GM12878 (cell line): ENCODE measurements around the gene SPTLC3.

Source experiments
- BRCA1 ChIP-seq: IDR thresholded peaks from 2 replicates; pipeline ENCODE4 v1.6.1; 2011; ENCODE audit warnings: low read depth, low read length, improper control_type of control experiment
- CTCF ChIP-seq, 3 experiments: IDR thresholded peaks in 2 of 3; conservative IDR thresholded peaks in 1 of 3; 2 replicates each; pipeline ENCODE4 v1.5.1; 2011; ENCODE audit warnings: low read depth in 3 of 3, low read length in 3 of 3, mild to moderate bottlenecking in 3 of 3, control low read depth in 2 of 3, moderate library complexity in 2 of 3, inconsistent platforms in 1 of 3, mixed read lengths in 1 of 3; ENCODE audit not compliant: control insufficient read depth in 2 of 3, insufficient read depth in 1 of 3; ENCODE audit errors: extremely low read depth in 1 of 3
- EP300 ChIP-seq, 2 experiments: fragments of 150-350 bp in 1 of 2; IDR thresholded peaks; 2 replicates each; pipeline ENCODE4 v1.6.1; 2011 to 2012; ENCODE audit warnings: low read depth in 2 of 2, low read length in 2 of 2, borderline replicate concordance in 1 of 2, improper control_type of control experiment in 1 of 2, inconsistent platforms in 1 of 2; ENCODE audit not compliant: control insufficient read depth in 1 of 2
- EZH2 ChIP-seq: IDR thresholded peaks from 2 replicates; pipeline ENCODE4 v1.6.1; 2012; ENCODE audit warnings: low read depth, mild to moderate bottlenecking, control low read depth, inconsistent platforms, low read length, borderline replicate concordance; ENCODE audit not compliant: control insufficient read depth
- MAX ChIP-seq: IDR thresholded peaks from 2 replicates; pipeline ENCODE4 v1.6.1; 2012; ENCODE audit warnings: low read depth, low read length, improper control_type of control experiment
- MXI1 ChIP-seq: fragments of 150-350 bp; IDR thresholded peaks from 2 replicates; pipeline ENCODE4 v1.6.1; 2011; ENCODE audit warnings: low read depth, mild to moderate bottlenecking, inconsistent platforms, low read length, improper control_type of control experiment
- PBX3 ChIP-seq: IDR thresholded peaks from 2 replicates; pipeline ENCODE4 v1.6.1; 2011; ENCODE audit warnings: mild to moderate bottlenecking, low read depth, low read length, moderate library complexity; ENCODE audit not compliant: insufficient replicate concordance
- SP1 ChIP-seq: IDR thresholded peaks from one replicate; pipeline ENCODE4 v1.6.1; 2011; ENCODE audit warnings: low read depth, low read length
- SPI1 ChIP-seq: IDR thresholded peaks from 2 replicates; pipeline ENCODE4 v1.6.1; 2011; ENCODE audit warnings: low read depth, mild to moderate bottlenecking, low read length, moderate library complexity, borderline replicate concordance; ENCODE audit not compliant: insufficient read depth
- TCF3 ChIP-seq: IDR thresholded peaks from 2 replicates; pipeline ENCODE4 v1.6.1; 2012; ENCODE audit warnings: low read depth, mild to moderate bottlenecking, low read length, borderline replicate concordance; ENCODE audit not compliant: insufficient read depth
- USF2 ChIP-seq: IDR thresholded peaks from 2 replicates; pipeline ENCODE4 v1.6.1; 2011; ENCODE audit warnings: low read depth, low read length, improper control_type of control experiment, borderline replicate concordance
- ZBTB33 ChIP-seq: fragments of 450-650 bp; IDR thresholded peaks from 2 replicates; pipeline ENCODE4 v1.6.1; 2017; ENCODE audit warnings: mild to moderate bottlenecking

GRCh38 chr20:13207016-13207415 lies 198.2 kb downstream of the SPTLC3 start:
- TF ChIP-seq EZH2 (no peak), CTCF (IDR thresholded peaks at IDR 0.05 in 2 of 3, conservative IDR thresholded peaks at IDR 0.05 in 1 of 3; ENCODE audit: control insufficient read depth in 2 of 3, extremely low read depth in 1 of 3, insufficient read depth in 1 of 3, low read depth in 3 of 3, low read length in 3 of 3) (no peak), EP300 (IDR thresholded peaks at IDR 0.05; ENCODE audit: borderline replicate concordance in 1 of 2, control insufficient read depth in 1 of 2, low read depth in 2 of 2, low read length in 2 of 2) (no peak), SP1 (no peak), MXI1 (no peak), USF2 (no peak), BRCA1 (no peak), TCF3 (no peak), SPI1 (no peak), PBX3 (no peak), ZBTB33 (no peak), MAX (no peak)
